SK-N-SH treated with all-trans-retinoic acid at 6 μM for 48 hours (cell line): ENCODE data around the gene CIC.

Experiments
- ARNTL ChIP-seq: fragments of 450-650 bp; formaldehyde crosslinking; IDR thresholded peaks from 2 replicates; pipeline ENCODE4 v1.5.0; 2020; ENCODE audit warnings: low read depth, mild to moderate bottlenecking, moderate library complexity, borderline replicate concordance
- BACH2 ChIP-seq: fragments of 250-450 bp; sonication (Bioruptor Pico); IDR thresholded peaks from 2 replicates; pipeline ENCODE4 v1.9.0; 2021; ENCODE audit warnings: mild to moderate bottlenecking, borderline replicate concordance
- CSDC2 ChIP-seq: fragments of 250-450 bp; sonication (Bioruptor Pico); IDR thresholded peaks from 2 replicates; pipeline ENCODE4 v1.5.0; 2020; ENCODE audit warnings: mild to moderate bottlenecking, moderate library complexity
- ESRRG ChIP-seq: fragments of 250-450 bp; sonication (Bioruptor Pico); IDR thresholded peaks from 2 replicates; pipeline ENCODE4 v1.6.1; 2021; ENCODE audit warnings: mild to moderate bottlenecking
- GLIS3 ChIP-seq: fragments of 250-450 bp; sonication (Bioruptor Pico); IDR thresholded peaks from 2 replicates; pipeline ENCODE4 v1.5.0; 2020; ENCODE audit warnings: mild to moderate bottlenecking, moderate library complexity
- RARB ChIP-seq: fragments of 250-450 bp; sonication (Bioruptor Pico); IDR thresholded peaks from 2 replicates; pipeline ENCODE4 v1.8.0; 2021; ENCODE audit warnings: mild to moderate bottlenecking, moderate library complexity
- SNAI2 ChIP-seq: fragments of 250-450 bp; sonication (Bioruptor Pico); IDR thresholded peaks from 2 replicates; pipeline ENCODE4 v1.5.0; 2020; ENCODE audit warnings: mild to moderate bottlenecking, moderate library complexity
- ZC3H10 ChIP-seq: fragments of 250-450 bp; sonication (Bioruptor Pico); IDR thresholded peaks from 2 replicates; pipeline ENCODE4 v1.5.1; 2021; ENCODE audit warnings: mild to moderate bottlenecking, moderate library complexity
- ZFP3 ChIP-seq: fragments of 250-450 bp; sonication (Bioruptor Pico); IDR thresholded peaks from 2 replicates; pipeline ENCODE4 v1.5.0; 2020; ENCODE audit warnings: mild to moderate bottlenecking, moderate library complexity
- ZFP30 ChIP-seq: fragments of 450-650 bp; formaldehyde crosslinking; IDR thresholded peaks from 2 replicates; pipeline ENCODE4 v1.5.0; 2022; ENCODE audit warnings: mild to moderate bottlenecking, moderate library complexity
- ZNF70 ChIP-seq: fragments of 450-650 bp; formaldehyde crosslinking; IDR thresholded peaks from 2 replicates; pipeline ENCODE4 v1.5.0; 2020; ENCODE audit warnings: mild to moderate bottlenecking, moderate library complexity
- TF ChIP-seq, protein P1 (sequence below): fragments of 250-450 bp; sonication (Bioruptor Pico); IDR thresholded peaks from 2 replicates; pipeline ENCODE4 v1.8.0; 2020; ENCODE audit warnings: mild to moderate bottlenecking, moderate library complexity, borderline replicate concordance
- TF ChIP-seq, protein P2 (sequence below): fragments of 250-450 bp; sonication (Bioruptor Pico); IDR thresholded peaks from 2 replicates; pipeline ENCODE4 v1.5.1; 2021; ENCODE audit warnings: mild to moderate bottlenecking, moderate library complexity
- TF ChIP-seq, protein P3 (sequence below): fragments of 250-450 bp; sonication (Bioruptor Pico); IDR thresholded peaks from 2 replicates; pipeline ENCODE4 v1.5.1; 2020; ENCODE audit warnings: low read depth, mild to moderate bottlenecking, moderate library complexity

DNA sequence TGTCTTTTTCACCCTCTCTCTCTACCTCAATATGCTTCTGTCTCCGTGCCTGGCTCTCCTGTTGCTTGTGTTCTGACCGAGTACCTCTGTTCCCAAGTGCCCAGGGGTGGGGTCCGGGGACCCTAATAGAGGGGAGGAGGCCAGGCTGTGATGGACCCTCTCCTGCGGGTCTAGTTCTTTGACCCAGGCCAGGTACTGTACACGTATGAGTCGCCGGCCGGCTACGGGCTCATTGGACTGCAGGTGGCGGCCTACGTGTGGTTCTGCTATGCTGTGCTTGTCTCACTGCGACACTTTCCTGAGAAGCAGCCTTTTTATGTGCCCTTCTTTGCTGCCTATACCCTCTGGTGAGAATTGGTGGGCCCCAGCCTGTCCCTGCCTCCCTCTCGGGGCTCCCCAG is 48.5 kb downstream of the CIC start:
- TF ChIP-seq ZFP30, result no peak
- no peak for TF ChIP-seq CSDC2
- TF ChIP-seq ZNF70 (CRISPR knock-in tag), result no peak
- no peak for TF ChIP-seq ARNTL (CRISPR knock-in tag)
- TF ChIP-seq, protein P1, sequence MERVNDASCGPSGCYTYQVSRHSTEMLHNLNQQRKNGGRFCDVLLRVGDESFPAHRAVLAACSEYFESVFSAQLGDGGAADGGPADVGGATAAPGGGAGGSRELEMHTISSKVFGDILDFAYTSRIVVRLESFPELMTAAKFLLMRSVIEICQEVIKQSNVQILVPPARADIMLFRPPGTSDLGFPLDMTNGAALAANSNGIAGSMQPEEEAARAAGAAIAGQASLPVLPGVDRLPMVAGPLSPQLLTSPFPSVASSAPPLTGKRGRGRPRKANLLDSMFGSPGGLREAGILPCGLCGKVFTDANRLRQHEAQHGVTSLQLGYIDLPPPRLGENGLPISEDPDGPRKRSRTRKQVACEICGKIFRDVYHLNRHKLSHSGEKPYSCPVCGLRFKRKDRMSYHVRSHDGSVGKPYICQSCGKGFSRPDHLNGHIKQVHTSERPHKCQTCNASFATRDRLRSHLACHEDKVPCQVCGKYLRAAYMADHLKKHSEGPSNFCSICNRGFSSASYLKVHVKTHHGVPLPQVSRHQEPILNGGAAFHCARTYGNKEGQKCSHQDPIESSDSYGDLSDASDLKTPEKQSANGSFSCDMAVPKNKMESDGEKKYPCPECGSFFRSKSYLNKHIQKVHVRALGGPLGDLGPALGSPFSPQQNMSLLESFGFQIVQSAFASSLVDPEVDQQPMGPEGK (CRISPR knock-in tag), result no peak
- TF ChIP-seq ZFP3, result no peak
- no peak for TF ChIP-seq ZC3H10 (CRISPR knock-in tag)
- TF ChIP-seq RARB (CRISPR knock-in tag), result no peak
- no peak for TF ChIP-seq ESRRG (CRISPR knock-in tag)
- TF ChIP-seq, protein P2, sequence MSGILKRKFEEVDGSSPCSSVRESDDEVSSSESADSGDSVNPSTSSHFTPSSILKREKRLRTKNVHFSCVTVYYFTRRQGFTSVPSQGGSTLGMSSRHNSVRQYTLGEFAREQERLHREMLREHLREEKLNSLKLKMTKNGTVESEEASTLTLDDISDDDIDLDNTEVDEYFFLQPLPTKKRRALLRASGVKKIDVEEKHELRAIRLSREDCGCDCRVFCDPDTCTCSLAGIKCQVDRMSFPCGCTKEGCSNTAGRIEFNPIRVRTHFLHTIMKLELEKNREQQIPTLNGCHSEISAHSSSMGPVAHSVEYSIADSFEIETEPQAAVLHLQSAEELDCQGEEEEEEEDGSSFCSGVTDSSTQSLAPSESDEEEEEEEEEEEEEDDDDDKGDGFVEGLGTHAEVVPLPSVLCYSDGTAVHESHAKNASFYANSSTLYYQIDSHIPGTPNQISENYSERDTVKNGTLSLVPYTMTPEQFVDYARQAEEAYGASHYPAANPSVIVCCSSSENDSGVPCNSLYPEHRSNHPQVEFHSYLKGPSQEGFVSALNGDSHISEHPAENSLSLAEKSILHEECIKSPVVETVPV (CRISPR knock-in tag), result no peak
- TF ChIP-seq, protein P3, sequence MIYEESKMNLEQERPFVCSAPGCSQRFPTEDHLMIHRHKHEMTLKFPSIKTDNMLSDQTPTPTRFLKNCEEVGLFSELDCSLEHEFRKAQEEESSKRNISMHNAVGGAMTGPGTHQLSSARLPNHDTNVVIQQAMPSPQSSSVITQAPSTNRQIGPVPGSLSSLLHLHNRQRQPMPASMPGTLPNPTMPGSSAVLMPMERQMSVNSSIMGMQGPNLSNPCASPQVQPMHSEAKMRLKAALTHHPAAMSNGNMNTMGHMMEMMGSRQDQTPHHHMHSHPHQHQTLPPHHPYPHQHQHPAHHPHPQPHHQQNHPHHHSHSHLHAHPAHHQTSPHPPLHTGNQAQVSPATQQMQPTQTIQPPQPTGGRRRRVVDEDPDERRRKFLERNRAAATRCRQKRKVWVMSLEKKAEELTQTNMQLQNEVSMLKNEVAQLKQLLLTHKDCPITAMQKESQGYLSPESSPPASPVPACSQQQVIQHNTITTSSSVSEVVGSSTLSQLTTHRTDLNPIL (CRISPR knock-in tag), result no peak
- no peak for TF ChIP-seq BACH2 (CRISPR knock-in tag)
- no peak for TF ChIP-seq GLIS3 (CRISPR knock-in tag)
- no peak for TF ChIP-seq SNAI2 (CRISPR knock-in tag)
